ENCODE data around the gene TLX2.

DNA sequence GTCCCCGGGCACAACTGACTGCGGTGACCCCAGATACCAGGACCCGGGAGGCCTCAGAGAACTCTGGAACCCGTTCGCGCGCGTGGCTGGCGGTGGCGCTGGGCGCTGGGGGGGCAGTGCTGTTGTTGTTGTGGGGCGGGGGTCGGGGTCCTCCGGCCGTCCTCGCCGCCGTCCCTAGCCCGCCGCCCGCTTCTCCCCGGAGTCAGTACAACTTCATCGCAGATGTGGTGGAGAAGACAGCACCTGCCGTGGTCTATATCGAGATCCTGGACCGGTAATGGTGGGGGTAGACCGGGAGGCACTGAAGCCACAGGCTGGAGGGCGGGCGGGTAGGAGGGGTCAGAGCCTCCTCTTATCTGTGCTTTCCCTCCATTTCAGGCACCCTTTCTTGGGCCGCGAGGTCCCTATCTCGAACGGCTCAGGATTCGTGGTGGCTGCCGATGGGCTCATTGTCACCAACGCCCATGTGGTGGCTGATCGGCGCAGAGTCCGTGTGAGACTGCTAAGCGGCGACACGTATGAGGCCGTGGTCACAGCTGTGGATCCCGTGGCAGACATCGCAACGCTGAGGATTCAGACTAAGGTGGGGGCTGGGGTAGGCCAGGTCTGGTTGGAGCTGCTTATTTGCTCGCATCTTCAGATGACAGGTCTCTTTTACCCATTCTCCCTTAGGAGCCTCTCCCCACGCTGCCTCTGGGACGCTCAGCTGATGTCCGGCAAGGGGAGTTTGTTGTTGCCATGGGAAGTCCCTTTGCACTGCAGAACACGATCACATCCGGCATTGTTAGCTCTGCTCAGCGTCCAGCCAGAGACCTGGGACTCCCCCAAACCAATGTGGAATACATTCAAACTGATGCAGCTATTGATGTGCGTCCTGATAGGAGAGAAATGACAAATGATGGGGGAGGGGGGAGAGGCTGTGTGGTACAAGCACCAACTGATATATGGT, 16.3 kb downstream of the TLX2 start:
- TF ChIP-seq, protein P1, sequence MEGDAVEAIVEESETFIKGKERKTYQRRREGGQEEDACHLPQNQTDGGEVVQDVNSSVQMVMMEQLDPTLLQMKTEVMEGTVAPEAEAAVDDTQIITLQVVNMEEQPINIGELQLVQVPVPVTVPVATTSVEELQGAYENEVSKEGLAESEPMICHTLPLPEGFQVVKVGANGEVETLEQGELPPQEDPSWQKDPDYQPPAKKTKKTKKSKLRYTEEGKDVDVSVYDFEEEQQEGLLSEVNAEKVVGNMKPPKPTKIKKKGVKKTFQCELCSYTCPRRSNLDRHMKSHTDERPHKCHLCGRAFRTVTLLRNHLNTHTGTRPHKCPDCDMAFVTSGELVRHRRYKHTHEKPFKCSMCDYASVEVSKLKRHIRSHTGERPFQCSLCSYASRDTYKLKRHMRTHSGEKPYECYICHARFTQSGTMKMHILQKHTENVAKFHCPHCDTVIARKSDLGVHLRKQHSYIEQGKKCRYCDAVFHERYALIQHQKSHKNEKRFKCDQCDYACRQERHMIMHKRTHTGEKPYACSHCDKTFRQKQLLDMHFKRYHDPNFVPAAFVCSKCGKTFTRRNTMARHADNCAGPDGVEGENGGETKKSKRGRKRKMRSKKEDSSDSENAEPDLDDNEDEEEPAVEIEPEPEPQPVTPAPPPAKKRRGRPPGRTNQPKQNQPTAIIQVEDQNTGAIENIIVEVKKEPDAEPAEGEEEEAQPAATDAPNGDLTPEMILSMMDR (IDR thresholded peaks at IDR 0.05) = no peak
- TF ChIP-seq POLR2A (IDR thresholded peaks at IDR 0.05) = no peak

Data from breast epithelium (tissue), 3 donors.